H9 (cell line): ENCODE data around the gene ATG7. TPM values are rescaled to one million over a fixed set of nuclear protein-coding genes. Genes with fewer than 3 reads are reported as not detected.

Experiments used
- DNase-seq: peaks from one replicate; pipeline ENCODE4 v3.0.0-alpha.2; 2017
- H2AFZ ChIP-seq: one replicate; pipeline ENCODE4 v1.6.1; 2013; ENCODE audit warnings: mild to moderate bottlenecking, low read length, control low read depth, moderate library complexity
- H2AK5ac ChIP-seq: 2 replicates; pipeline ENCODE4 v1.6.1; 2013; ENCODE audit warnings: low read length, control low read depth, mixed read lengths; ENCODE audit not compliant: insufficient read length
- H2BK120ac ChIP-seq: one replicate; pipeline ENCODE4 v1.6.1; 2013; ENCODE audit warnings: low read depth, mild to moderate bottlenecking, low read length, control low read depth, inconsistent platforms; ENCODE audit not compliant: poor library complexity, severe bottlenecking
- H2BK12ac ChIP-seq: 2 replicates; pipeline ENCODE4 v1.6.1; 2013; ENCODE audit warnings: low read length, control low read depth, mixed read lengths, low read depth; ENCODE audit not compliant: insufficient read length
- H2BK15ac ChIP-seq: 2 replicates; pipeline ENCODE4 v1.6.1; 2013; ENCODE audit warnings: low read depth, low read length, control low read depth
- H2BK20ac ChIP-seq: one replicate; pipeline ENCODE4 v1.6.1; 2013; ENCODE audit warnings: low read depth, mild to moderate bottlenecking, low read length, control low read depth, inconsistent platforms; ENCODE audit not compliant: poor library complexity, severe bottlenecking
- H2BK5ac ChIP-seq: 2 replicates; pipeline ENCODE4 v1.6.1; 2013; ENCODE audit warnings: low read length, control low read depth, mixed read lengths; ENCODE audit not compliant: insufficient read length
- H3K14ac ChIP-seq: 2 replicates; pipeline ENCODE4 v1.6.1; 2013; ENCODE audit warnings: low read length, control low read depth; ENCODE audit not compliant: insufficient read depth
- H3K18ac ChIP-seq: 2 replicates; pipeline ENCODE4 v1.6.1; 2013; ENCODE audit warnings: low read depth, mild to moderate bottlenecking, mixed read lengths, low read length, control low read depth; ENCODE audit not compliant: insufficient read length
- H3K23ac ChIP-seq: 2 replicates; pipeline ENCODE4 v1.6.1; 2013; ENCODE audit warnings: low read length, control low read depth, mixed read lengths, low read depth; ENCODE audit not compliant: insufficient read length
- H3K23me2 ChIP-seq: 2 replicates; pipeline ENCODE4 v1.6.1; 2013; ENCODE audit warnings: low read depth, mild to moderate bottlenecking, mixed read lengths, low read length, control low read depth; ENCODE audit not compliant: insufficient read length, poor library complexity, severe bottlenecking
- H3K27ac ChIP-seq: 2 replicates; pipeline ENCODE4 v1.5.1; 2013; ENCODE audit warnings: low read length, control low read depth, mixed read lengths, low read depth; ENCODE audit not compliant: insufficient read length
- H3K27me3 ChIP-seq: 2 replicates; pipeline ENCODE4 v1.6.1; 2013; ENCODE audit warnings: low read length, control low read depth, inconsistent platforms; ENCODE audit not compliant: insufficient read depth
- H3K4ac ChIP-seq: 2 replicates; pipeline ENCODE4 v1.6.1; 2013; ENCODE audit warnings: low read depth, mild to moderate bottlenecking, control low read depth, inconsistent platforms, low read length, moderate library complexity
- H3K4me1 ChIP-seq: 2 replicates; pipeline ENCODE4 v1.6.1; 2013; ENCODE audit warnings: low read length, control low read depth, inconsistent platforms; ENCODE audit not compliant: insufficient read depth
- H3K4me2 ChIP-seq: 2 replicates; pipeline ENCODE4 v1.6.1; 2013; ENCODE audit warnings: low read length, control low read depth, mixed read lengths; ENCODE audit not compliant: insufficient read length, insufficient read depth
- H3K56ac ChIP-seq: 2 replicates; pipeline ENCODE4 v1.6.1; 2013; ENCODE audit warnings: low read depth, mild to moderate bottlenecking, mixed read lengths, low read length, control low read depth; ENCODE audit not compliant: insufficient read length
- H3K79me1 ChIP-seq: 2 replicates; pipeline ENCODE4 v1.6.1; 2013; ENCODE audit warnings: low read depth, mild to moderate bottlenecking, moderate library complexity, low read length, control low read depth, inconsistent platforms; ENCODE audit not compliant: insufficient read depth, poor library complexity, severe bottlenecking
- H3K79me2 ChIP-seq: 2 replicates; pipeline ENCODE4 v1.6.1; 2013; ENCODE audit warnings: low read length, control low read depth, inconsistent platforms; ENCODE audit not compliant: insufficient read depth
- H3K9ac ChIP-seq: 2 replicates; pipeline ENCODE4 v1.6.1; 2013; ENCODE audit warnings: low read length, control low read depth, mixed read lengths; ENCODE audit not compliant: insufficient read length; ENCODE audit errors: extremely low read depth
- H3K9me3 ChIP-seq: one replicate; pipeline ENCODE4 v1.6.1; 2013; ENCODE audit warnings: low read depth, low read length, inconsistent platforms; ENCODE audit not compliant: control insufficient read depth
- H3T11ph ChIP-seq: one replicate; pipeline ENCODE4 v1.6.1; 2013; ENCODE audit warnings: mild to moderate bottlenecking, low read length, control low read depth, inconsistent platforms
- H4K20me1 ChIP-seq: one replicate; pipeline ENCODE4 v1.6.1; 2013; ENCODE audit not compliant: control insufficient read depth, insufficient read length, insufficient read depth
- H4K5ac ChIP-seq: 2 replicates; pipeline ENCODE4 v1.6.1; 2013; ENCODE audit warnings: low read depth, mild to moderate bottlenecking, mixed read lengths, low read length, control low read depth; ENCODE audit not compliant: insufficient read length
- H4K8ac ChIP-seq: replicated peaks from 2 replicates; pipeline ENCODE4 v1.6.1; 2013; ENCODE audit warnings: low read length, control low read depth, mixed read lengths, low read depth; ENCODE audit not compliant: insufficient read length
- H4K91ac ChIP-seq: 2 replicates; pipeline ENCODE4 v1.6.1; 2013; ENCODE audit warnings: low read depth, mild to moderate bottlenecking, moderate library complexity, mixed read lengths, low read length, control low read depth; ENCODE audit not compliant: insufficient read length
- H3K27ac Mint-ChIP-seq, 3 experiments: 2 replicates in 2 of 3; 3 replicates in 1 of 3; pipeline ENCODE4 v1.8.0; 2020 to 2021; ENCODE audit warnings: mixed read lengths in 3 of 3, mild to moderate bottlenecking in 1 of 3, moderate library complexity in 1 of 3
- H3K27me3 Mint-ChIP-seq: 2 replicates; pipeline ENCODE4 v1.8.0; 2021; ENCODE audit warnings: low read depth, mild to moderate bottlenecking, moderate library complexity, mixed read lengths
- H3K36me3 Mint-ChIP-seq, 3 experiments: 2 replicates in 2 of 3; 3 replicates in 1 of 3; pipeline ENCODE4 v1.8.0; 2020 to 2021; ENCODE audit warnings: low read depth in 3 of 3, mixed read lengths in 3 of 3; ENCODE audit not compliant: insufficient read depth in 1 of 3
- H3K4me1 Mint-ChIP-seq, 2 experiments: 2 replicates each; pipeline ENCODE4 v1.8.0; 2020; ENCODE audit warnings: mixed read lengths in 2 of 2
- H3K4me3 Mint-ChIP-seq, 2 experiments: 2 replicates in 1 of 2; 3 replicates in 1 of 2; pipeline ENCODE4 v1.8.0; 2020 to 2021; ENCODE audit warnings: mild to moderate bottlenecking in 2 of 2, mixed read lengths in 2 of 2, moderate library complexity in 1 of 2
- H3K9me3 Mint-ChIP-seq, 2 experiments: 2 replicates in 1 of 2; 3 replicates in 1 of 2; pipeline ENCODE4 v1.8.0; 2020; ENCODE audit warnings: mild to moderate bottlenecking in 2 of 2, mixed read lengths in 2 of 2, moderate library complexity in 1 of 2
- CTCF ChIP-seq: fragments of 200-600 bp; sonication (generic); conservative IDR thresholded peaks from 3 replicates; pipeline ENCODE4 v1.8.0; 2021; ENCODE audit warnings: antibody characterized with exemption, mild to moderate bottlenecking
- WGBS: extraction: QIAGEN DNeasy Blood & Tissue Kit; methylation state at CpG from one replicate; pipeline ENCODE4 v1.1.7; 2013; ENCODE audit warnings: missing lambda C conversion rate, low lambda C conversion rate, mixed read lengths; ENCODE audit not compliant: insufficient read length; ENCODE audit errors: extremely low coverage; 5-methylcytosine and 5-hydroxymethylcytosine counted together
- total RNA-seq: library from RNA; stranded (reverse); gene quantifications from 2 replicates; pipeline ENCODE4 v1.2.1, GENCODE V29; 2021

The ATG7 gene
- total RNA-seq, 1 experiment from 2014 or later, result 17.9 TPM

- no peaks in the 10 kb centered on the region for H3K27me3 Mint-ChIP-seq
- 100% methylated on average over 1 of the region's 2 CpGs for WGBS
These were observed 77.2 kb downstream of the ATG7 start for GRCh38 chr3:11349446-11349845.

More at GRCh38 chr3:11349446-11349845, 77.2 kb downstream of the ATG7 start:
- no peak overlapping the region for H3K14ac ChIP-seq
- H3K27ac Mint-ChIP-seq, result no peak overlapping the region
- peaks cover 19 to 23% (median 21%) of the 10 kb centered on the region in 3 experiments for H3K36me3 Mint-ChIP-seq
- no peak overlapping the region for H3K4ac ChIP-seq
- no peak overlapping the region for H4K8ac ChIP-seq
- no peaks in the 10 kb centered on the region for H3K27me3 ChIP-seq
- H2BK5ac ChIP-seq, result no peak overlapping the region
- no peaks in the 10 kb centered on the region for H3K4me1 Mint-ChIP-seq
- H3K56ac ChIP-seq, result no peak overlapping the region
- no peak overlapping the region for H2BK15ac ChIP-seq
- DNase-seq, result no peak
- no peak overlapping the region for H2BK20ac ChIP-seq
- H3K9me3 ChIP-seq, result no peaks in the 10 kb centered on the region
- no peaks in the 10 kb centered on the region for H3K23me2 ChIP-seq
- no peak overlapping the region for H3K4me2 ChIP-seq
- no peak overlapping the region for H4K5ac ChIP-seq
- H4K20me1 ChIP-seq, result no peaks in the 10 kb centered on the region
- H3K79me2 ChIP-seq, result no peaks in the 10 kb centered on the region
- H3K18ac ChIP-seq, result no peak overlapping the region
- no peaks in the 10 kb centered on the region for H3K79me1 ChIP-seq
- no peak overlapping the region for H4K91ac ChIP-seq
- no peak overlapping the region for H3K23ac ChIP-seq
- H3K4me1 ChIP-seq, result no peaks in the 10 kb centered on the region
- H2BK12ac ChIP-seq, result no peak overlapping the region
- H2BK120ac ChIP-seq, result no peak overlapping the region
- no peak for TF ChIP-seq CTCF
- H2AK5ac ChIP-seq, result no peak overlapping the region
- no peak overlapping the region for H3K4me3 Mint-ChIP-seq
- H3K27ac ChIP-seq, result no peak overlapping the region
- no peak overlapping the region for H3K9ac ChIP-seq
- peaks cover 0 to 6% of the 10 kb centered on the region in 2 experiments; a peak in 2 of 5 replicates for H3K9me3 Mint-ChIP-seq
- no peak overlapping the region for H2AFZ ChIP-seq
- H3T11ph ChIP-seq, result no peak overlapping the region
